GM12801 (cell line): ENCODE measurements around the gene IQSEC3.

ENCODE experiments used
- CTCF ChIP-seq: IDR thresholded peaks from one replicate; pipeline ENCODE4 v1.5.1; 2011; ENCODE audit warnings: control low read depth; ENCODE audit not compliant: insufficient read length; ENCODE audit errors: extremely low read depth

The IQSEC3 gene

GRCh38 chr12:194276-194675 lies 127.7 kb downstream of the IQSEC3 start:
- no peak for TF ChIP-seq CTCF

DNA sequence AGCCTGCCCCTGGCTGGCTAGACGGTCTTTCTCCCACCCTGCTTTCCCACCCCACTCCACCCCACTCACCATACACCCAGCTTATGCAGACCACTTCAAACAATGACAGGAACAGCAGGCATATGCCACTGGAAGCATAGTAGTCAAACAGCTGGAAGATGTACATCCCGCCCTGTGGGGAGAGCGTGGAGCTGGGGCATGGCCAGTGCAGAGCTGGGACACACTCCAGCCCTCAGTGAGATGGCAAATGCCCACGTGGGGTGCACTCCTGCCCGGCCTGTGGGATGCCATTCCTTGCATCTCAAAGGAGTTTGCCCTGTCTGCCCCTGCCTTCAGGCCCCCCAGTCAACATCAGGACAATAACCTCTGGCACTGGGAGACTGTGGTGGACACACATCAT lies 128.6 kb downstream of the IQSEC3 start:
- TF ChIP-seq CTCF: no peak

DNA sequence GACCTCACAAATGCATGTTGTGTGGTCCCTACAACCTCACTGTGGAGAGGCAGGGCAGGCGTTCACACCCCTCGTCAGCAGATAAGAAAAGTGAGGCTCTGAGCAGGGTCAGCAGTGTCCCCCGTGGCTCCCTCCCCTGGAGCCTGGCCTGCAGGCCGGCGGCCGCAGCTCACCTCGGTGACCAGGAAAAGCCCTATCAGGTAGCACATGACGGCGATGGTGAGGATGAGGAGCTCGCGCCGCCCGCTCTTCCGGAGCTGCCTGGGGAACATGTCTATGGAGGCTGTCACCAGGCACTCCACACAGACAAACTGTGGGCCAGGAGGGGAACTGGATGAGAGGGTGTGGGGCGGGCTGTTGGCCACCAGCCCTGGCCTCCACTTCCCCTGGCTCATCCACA lies 129.4 kb downstream of the IQSEC3 start:
- no peak for TF ChIP-seq CTCF

DNA sequence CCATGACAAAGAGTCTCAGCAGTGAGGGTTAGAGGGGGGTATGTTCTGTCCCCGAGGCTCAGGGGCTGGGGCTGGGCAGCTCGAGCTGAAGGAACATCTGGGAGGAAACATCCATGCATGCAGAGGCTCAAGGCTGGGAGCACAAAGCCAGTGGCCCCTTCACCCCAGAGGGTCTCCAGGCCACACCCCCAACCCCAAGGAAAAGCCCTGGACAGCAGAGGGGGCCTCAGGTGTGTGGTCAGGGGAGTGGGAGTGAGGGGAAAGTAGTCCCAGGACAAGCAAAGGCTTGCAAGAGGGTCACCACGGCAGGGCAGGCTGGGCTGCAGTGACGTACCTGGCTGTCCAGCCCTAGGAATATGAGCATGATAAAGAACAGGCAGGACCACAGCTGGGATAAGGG lies 129.9 kb downstream of the IQSEC3 start:
- TF ChIP-seq CTCF: no peak

DNA sequence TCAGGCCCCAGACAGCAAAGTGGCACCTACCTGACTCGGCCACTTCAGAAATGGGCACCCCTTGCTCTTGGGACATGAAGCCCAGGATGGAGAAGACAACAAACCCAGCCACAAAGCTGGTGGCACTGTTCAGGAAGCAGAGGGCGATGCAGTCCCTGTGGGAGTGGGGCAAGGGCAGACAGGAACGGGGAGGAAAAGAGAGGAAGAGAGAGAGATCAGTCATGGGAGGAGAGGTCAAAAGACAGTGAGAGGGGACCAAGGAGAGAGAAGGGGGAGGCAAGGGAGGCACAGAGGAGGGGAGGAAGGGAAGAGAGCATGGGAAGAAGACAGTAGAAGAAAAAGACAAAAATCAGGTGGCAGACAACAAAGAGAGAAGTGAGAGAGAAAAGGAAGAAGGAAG lies 130.8 kb downstream of the IQSEC3 start:
- no peak for TF ChIP-seq CTCF

DNA sequence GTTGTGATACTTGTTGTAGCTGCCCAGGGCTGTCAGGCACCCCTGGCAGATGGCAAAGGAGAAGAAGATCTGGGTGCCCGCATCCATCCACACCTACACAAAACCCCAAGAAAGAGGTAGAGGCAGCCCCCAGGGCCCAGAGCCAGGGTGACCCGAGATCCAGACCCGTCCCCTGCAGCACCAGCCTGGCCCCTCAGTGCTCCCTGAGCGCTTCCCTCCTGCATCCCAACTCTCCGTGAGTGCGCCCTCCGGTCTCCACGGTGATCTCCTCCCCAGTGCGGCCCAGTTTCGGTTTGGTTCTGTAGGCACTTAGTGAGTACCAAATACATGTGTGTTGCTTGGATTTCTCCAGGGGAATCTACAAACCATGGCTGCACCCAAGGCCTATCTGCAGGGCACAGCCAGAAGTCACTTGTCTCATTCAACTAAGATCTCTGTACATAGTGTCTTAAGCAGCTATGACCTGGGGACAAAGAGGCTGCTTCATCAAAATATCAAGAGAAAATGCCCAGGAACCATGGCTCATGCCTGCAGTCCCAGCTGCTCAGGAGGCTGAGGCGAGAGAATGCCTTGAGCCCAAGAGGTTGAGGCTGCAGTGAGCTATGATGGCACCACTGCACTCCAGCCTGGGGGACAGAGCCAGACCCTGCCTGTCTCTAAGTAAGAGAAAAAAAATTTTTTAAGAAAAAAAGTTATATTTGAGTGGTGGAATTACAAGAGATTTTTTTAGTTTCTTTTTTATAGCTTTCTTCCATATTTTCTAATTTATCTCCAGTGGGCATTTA lies 131.5 kb downstream of the IQSEC3 start:
- no peak for TF ChIP-seq CTCF

DNA sequence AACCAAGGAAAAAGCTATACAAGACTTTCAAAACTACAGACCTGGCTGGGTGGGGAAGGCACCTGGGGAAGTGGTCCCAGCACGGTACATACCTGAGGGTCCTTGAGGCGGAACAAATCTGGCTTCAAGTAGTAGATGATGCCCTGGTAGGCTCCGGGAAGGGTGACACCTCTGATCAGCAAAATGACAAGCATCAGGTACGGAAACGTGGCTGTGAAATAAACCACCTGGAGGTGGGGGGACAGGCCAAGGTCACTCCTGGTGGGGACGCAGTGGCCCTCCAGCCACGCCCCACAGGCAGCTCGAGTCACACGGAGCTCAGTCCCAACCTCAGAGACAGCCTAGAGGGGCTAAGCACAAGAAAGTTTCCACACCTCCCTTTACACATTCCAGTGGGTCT lies 132.1 kb downstream of the IQSEC3 start:
- TF ChIP-seq CTCF: no peak
